ENCODE results near the gene TMEM121B. TPM values are rescaled to one million over a fixed set of nuclear protein-coding genes. Genes with fewer than 3 reads are reported as not detected.

Gene TMEM121B
- polyA plus RNA-seq, 1 donor (not counting 4 experiments of a cell fraction or from before 2014, with no cell fraction given): not detected

- no peak for DNase-seq (ENCODE audit: low read depth, low spot score)
- H3K4me2 ChIP-seq (ENCODE audit: control insufficient read depth, extremely low read depth, insufficient read depth, low read depth, low read length): no peak overlapping the region
- dilution Hi-C loops (cut with MboI; ENCODE audit: extremely low pct_ligation_motif_present, low sequenced_read_pairs): no loop called here
Measured at GRCh38 chr22:17132112-17132511, 11.0 kb upstream of the TMEM121B start.

GRCh38 chr22:17131686-17132085, 10.5 kb upstream of the TMEM121B start:
- Histone ChIP-seq H3K27ac (ENCODE audit: control insufficient read depth, insufficient read depth, low read length) (no peak overlapping the region), H3K9me3 (ENCODE audit: control insufficient read depth, low read depth, low read length) (no peaks in the 10 kb centered on the region), H3K27me3 (ENCODE audit: control insufficient read depth, extremely low read depth, insufficient read depth, low read length) (no peaks in the 10 kb centered on the region), H3K79me2 (ENCODE audit: control insufficient read depth, insufficient read depth, low read length) (no peaks in the 10 kb centered on the region), H3K9ac (ENCODE audit: control insufficient read depth, extremely low read depth, insufficient read depth, low read length) (no peak overlapping the region), H3K36me3 (ENCODE audit: control insufficient read depth in 2 of 2, extremely low read depth in 1 of 2, insufficient read depth in 2 of 2, low read length in 2 of 2) (no peaks in the 10 kb centered on the region), H4K20me1 (ENCODE audit: control insufficient read depth, extremely low read depth, insufficient read depth, low read length) (no peaks in the 10 kb centered on the region), H2AFZ (ENCODE audit: control insufficient read depth, low read length) (no peak overlapping the region), H3K4me1 (ENCODE audit: control insufficient read depth, extremely low read depth, insufficient read depth, low read length) (no peaks in the 10 kb centered on the region), H3K4me3 (ENCODE audit: control insufficient read depth in 2 of 3, extremely low read depth in 1 of 3, insufficient read depth in 2 of 3, low read depth in 1 of 3, low read length in 3 of 3) (no peak overlapping the region), H3K9me1 (ENCODE audit: control insufficient read depth, extremely low read depth, insufficient read depth, low read length) (no peaks in the 10 kb centered on the region), H3K4me2 (ENCODE audit: control insufficient read depth, extremely low read depth, insufficient read depth, low read depth, low read length) (no peak overlapping the region)
- dilution Hi-C loops (cut with MboI; ENCODE audit: extremely low pct_ligation_motif_present, low sequenced_read_pairs): no loop called here
- FAIRE-seq (no peak), DNase-seq (ENCODE audit: low read depth, low spot score) (no peak)
- TF ChIP-seq CTCF (optimal IDR thresholded peaks at IDR 0.05 in 1 of 3, IDR thresholded peaks at IDR 0.05 in 1 of 3, conservative IDR thresholded peaks at IDR 0.05 in 1 of 3; ENCODE audit: extremely low read depth in 1 of 3, insufficient read depth in 2 of 3, low read length in 3 of 3): peak in 1 of 3 experiments; percentile 13
- no peak for TF ChIP-seq EZH2 (IDR thresholded peaks at IDR 0.05; ENCODE audit: low read length)

More at GRCh38 chr22:17132112-17132511, 11.0 kb upstream of the TMEM121B start:
- no peak for FAIRE-seq
- no peaks in the 10 kb centered on the region for H3K9me3 ChIP-seq (ENCODE audit: control insufficient read depth, low read depth, low read length)
- H3K9ac ChIP-seq (ENCODE audit: control insufficient read depth, extremely low read depth, insufficient read depth, low read length): no peak overlapping the region
- H3K79me2 ChIP-seq (ENCODE audit: control insufficient read depth, insufficient read depth, low read length): no peaks in the 10 kb centered on the region
- H2AFZ ChIP-seq (ENCODE audit: control insufficient read depth, low read length): no peak overlapping the region
- no peaks in the 10 kb centered on the region for H3K9me1 ChIP-seq (ENCODE audit: control insufficient read depth, extremely low read depth, insufficient read depth, low read length)
- no peak overlapping the region for H3K4me3 ChIP-seq (ENCODE audit: control insufficient read depth in 2 of 3, extremely low read depth in 1 of 3, insufficient read depth in 2 of 3, low read depth in 1 of 3, low read length in 3 of 3)
- no peaks in the 10 kb centered on the region for H3K27me3 ChIP-seq (ENCODE audit: control insufficient read depth, extremely low read depth, insufficient read depth, low read length)
- H3K4me1 ChIP-seq (ENCODE audit: control insufficient read depth, extremely low read depth, insufficient read depth, low read length): no peaks in the 10 kb centered on the region
- no peaks in the 10 kb centered on the region for H3K36me3 ChIP-seq (ENCODE audit: control insufficient read depth in 2 of 2, extremely low read depth in 1 of 2, insufficient read depth in 2 of 2, low read length in 2 of 2)
- no peak overlapping the region for H3K27ac ChIP-seq (ENCODE audit: control insufficient read depth, insufficient read depth, low read length)
- no peak for TF ChIP-seq EZH2 (IDR thresholded peaks at IDR 0.05; ENCODE audit: low read length)
- no peak for TF ChIP-seq CTCF (optimal IDR thresholded peaks at IDR 0.05 in 1 of 3, IDR thresholded peaks at IDR 0.05 in 1 of 3, conservative IDR thresholded peaks at IDR 0.05 in 1 of 3; ENCODE audit: extremely low read depth in 1 of 3, insufficient read depth in 2 of 3, low read length in 3 of 3)
- no peaks in the 10 kb centered on the region for H4K20me1 ChIP-seq (ENCODE audit: control insufficient read depth, extremely low read depth, insufficient read depth, low read length)

Data from keratinocyte (primary cell).